Measurements from ENCODE around the gene ACP7.

The ACP7 gene

GRCh38 chr19:39146686-39147450 is 62.7 kb downstream of the ACP7 start:
- DNase-seq (ENCODE audit: low read depth in 2 of 2) = no peak

- DNase-seq (ENCODE audit: low read depth in 2 of 2) = no peak
Observed at GRCh38 chr19:39147480-39147879, 63.3 kb downstream of the ACP7 start.

DNA sequence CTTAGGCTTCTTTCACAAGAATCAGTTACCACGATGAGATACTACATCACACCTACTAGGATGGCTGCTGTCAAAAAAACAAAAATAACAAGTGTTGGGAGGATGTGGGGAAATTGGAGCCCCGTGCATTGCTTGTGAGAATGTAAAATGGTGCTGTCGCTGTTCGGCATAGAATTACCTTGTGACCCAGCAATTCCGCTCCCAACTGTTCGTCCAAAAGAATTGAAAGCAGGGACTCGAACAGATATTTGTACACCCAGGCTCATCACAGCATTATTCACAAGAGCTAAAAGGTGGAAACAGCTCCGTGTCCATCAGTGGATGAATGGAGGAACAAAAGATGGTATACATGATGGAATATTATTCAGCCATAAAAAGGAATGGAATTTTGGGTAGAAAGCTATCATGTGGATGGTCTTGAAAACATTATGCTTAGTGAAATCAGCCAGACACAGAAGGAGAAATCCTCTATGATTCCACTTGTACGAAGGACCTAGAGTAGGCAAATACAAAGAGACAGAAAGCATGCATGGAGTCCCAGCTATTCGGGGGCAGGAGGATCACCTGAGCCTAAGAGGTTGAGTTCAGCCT is 64.9 kb downstream of the ACP7 start:
- no peak for DNase-seq (ENCODE audit: low read depth in 2 of 2)

DNA sequence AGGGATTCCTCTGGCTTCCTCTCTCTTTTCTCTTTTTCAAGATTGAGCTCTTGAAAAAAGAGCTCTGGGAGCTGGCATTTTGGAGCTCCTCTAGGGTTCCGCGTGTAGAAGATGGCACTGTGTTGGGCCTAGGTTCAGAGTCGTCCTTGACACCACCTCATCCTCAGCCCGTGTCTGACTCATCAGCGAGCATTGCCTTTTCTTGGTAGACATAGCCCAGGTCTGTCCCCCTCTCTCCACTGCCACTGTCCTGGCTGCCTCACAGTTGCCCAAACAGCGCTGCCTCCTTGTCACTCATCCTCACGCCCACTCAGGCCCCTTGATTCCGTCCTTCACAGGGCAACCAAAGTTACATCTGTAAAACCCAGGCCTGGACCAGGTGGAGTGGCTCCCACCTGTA is 66.1 kb downstream of the ACP7 start:
- DNase-seq (ENCODE audit: low read depth in 2 of 2) = no peak

- DNase-seq (ENCODE audit: low read depth in 2 of 2) = no peak
Observed at GRCh38 chr19:39150807-39151600, 66.8 kb downstream of the ACP7 start.

GRCh38 chr19:39152066-39152465 is 67.9 kb downstream of the ACP7 start:
- no peak for DNase-seq (ENCODE audit: low read depth in 2 of 2)

- DNase-seq (ENCODE audit: low read depth in 2 of 2) = no peak
Observed at GRCh38 chr19:39154100-39154628, 70.0 kb downstream of the ACP7 start.

DNA sequence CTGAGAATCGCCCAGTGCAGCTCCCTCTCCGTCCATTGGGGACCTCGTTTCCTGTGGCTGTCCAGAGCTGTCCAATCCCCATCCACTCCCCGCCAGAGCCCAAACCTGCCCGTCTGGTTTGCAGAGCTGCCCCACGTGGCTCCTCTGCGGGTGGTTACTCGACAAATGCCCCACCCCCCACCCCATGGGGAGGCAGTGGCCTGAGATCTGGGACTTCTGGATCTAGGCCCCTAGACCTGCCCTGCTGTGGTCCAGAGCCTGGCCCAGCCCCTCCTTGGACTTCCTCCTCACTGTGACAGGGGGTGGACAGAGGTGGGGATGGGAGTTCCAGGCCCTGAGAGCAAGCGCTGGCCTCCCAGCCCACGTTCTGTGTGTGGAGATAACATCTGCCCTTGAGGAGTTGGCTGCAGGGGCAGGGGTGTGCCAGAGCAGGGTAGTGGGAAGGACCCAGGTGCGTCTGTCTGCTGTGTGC is 70.5 kb downstream of the ACP7 start:
- DNase-seq (ENCODE audit: low read depth in 2 of 2) = no peak

GRCh38 chr19:39155114-39155700 is 71.0 kb downstream of the ACP7 start:
- no peak for DNase-seq (ENCODE audit: low read depth in 2 of 2)

- DNase-seq (ENCODE audit: low read depth in 2 of 2) = no peak
Observed at GRCh38 chr19:39155741-39156140, 71.6 kb downstream of the ACP7 start.

- no peak for DNase-seq (ENCODE audit: low read depth in 2 of 2)
Observed at GRCh38 chr19:39156326-39157230, 72.4 kb downstream of the ACP7 start.

DNA sequence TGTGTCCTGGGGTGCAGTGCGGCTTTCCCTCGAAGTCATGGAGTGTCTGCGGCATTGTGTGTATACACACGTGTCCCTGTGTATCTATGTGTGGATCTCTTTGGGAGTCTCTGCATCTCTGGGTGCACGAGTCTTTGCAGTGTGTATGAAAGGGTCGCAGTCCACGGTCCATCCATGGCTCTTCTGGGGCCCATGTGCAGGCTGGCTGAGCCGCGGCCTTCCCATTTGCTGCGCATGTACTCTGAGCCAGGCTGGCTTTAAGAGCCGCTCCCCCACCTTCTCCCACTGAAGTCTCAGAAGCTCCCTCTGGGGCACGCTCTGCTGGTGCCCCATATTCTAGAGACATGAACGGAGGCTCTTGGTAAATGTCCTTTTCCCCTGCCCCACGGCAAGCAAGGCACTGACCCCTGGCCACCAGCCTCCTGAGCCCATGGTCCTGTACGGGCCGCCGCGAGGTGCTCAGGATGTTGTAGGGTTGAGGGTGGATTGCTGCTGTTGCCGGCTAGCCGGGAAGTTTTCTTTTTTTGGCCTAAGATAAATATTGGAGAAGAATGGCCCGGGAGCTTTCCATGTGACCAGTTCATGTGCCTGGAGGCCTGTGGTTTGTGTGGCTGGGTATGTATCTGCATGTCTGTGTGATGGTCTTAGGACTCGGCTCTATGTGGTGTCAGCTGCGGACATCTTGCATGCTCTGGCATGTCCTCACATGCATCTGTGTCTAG is 73.3 kb downstream of the ACP7 start:
- DNase-seq (ENCODE audit: low read depth in 2 of 2) = no peak

GRCh38 chr19:39157997-39158389 is 73.8 kb downstream of the ACP7 start:
- DNase-seq (ENCODE audit: low read depth in 2 of 2) = no peak

DNA sequence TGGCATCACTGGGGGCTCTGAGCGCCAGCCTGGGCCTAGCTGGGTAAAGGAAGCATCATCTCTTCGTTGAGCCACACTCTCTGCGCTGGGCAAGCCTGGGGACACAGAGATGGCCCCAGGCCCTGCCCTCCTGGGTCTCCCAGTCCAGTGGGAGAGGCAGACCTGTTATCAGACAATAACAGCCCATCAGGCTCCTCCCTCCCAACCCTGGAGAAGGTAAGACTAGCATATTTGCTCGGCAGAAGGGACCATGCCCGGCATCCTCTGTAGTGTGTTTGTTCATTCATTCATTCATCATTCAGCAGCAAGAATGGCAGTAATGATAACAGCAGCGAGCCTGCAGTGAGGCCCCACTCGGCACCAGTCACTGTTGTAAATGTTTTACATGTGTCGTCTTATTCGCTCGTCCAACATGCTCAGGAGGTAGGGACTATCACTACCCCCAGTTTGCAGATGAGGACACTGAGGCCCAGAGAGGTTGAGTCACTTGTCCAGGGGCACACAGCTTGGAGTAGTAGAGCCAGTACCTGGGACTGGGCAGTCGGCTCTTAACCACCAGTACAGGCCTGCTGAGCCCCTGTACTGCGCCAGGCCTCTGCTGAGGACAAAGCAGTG is 74.6 kb downstream of the ACP7 start:
- DNase-seq (ENCODE audit: low read depth in 2 of 2) = no peak

DNA sequence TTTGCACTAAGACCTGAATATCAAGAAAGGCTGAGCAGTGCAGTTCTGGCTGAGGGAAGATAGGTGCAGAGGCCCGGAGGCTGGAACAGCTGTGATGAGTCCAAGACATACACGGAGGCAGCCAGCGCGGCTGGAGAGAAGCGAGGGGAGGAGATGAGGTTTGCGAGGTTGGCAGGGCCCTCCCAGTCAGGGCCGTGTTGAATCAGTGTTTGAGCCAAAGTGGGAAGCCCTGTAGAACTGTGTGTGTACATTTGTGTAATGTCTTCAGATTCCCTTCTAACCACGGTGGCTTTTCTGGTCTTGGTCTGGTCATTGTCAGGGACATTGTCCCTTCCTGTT is 76.3 kb downstream of the ACP7 start:
- DNase-seq (ENCODE audit: low read depth in 2 of 2) = no peak
